Measurements from ENCODE around the gene PARN. TPM values are rescaled to one million over a fixed set of nuclear protein-coding genes. Genes with fewer than 3 reads are reported as not detected.
A peak's percentile ranks its signal among the peaks of the same experiment; 100 is the strongest.

Gene PARN
- total RNA-seq, 1 donor from 2014 or later = 24.5 TPM

GRCh38 chr16:14523632-14524031, 106.4 kb downstream of the PARN start:
- H3K36me3 ChIP-seq (ENCODE audit: control insufficient read depth in 3 of 3, insufficient read depth in 3 of 3, low read length in 3 of 3) = no peaks in the 10 kb centered on the region
- no peak overlapping the region for H3K9ac ChIP-seq (ENCODE audit: low read depth in 1 of 3, low read length in 3 of 3)
- no peaks in the 10 kb centered on the region for H3K9me3 ChIP-seq (ENCODE audit: control insufficient read depth in 3 of 3, low read length in 3 of 3)
- H3K4me1 ChIP-seq (ENCODE audit: control insufficient read depth in 3 of 3, insufficient read depth in 3 of 3, low read length in 3 of 3) = peaks cover 10 to 20% (median 13%) of the 10 kb centered on the region in 3 donors
- no peaks in the 10 kb centered on the region for H3K27me3 ChIP-seq (ENCODE audit: control insufficient read depth in 3 of 3, insufficient read depth in 3 of 3, low read length in 3 of 3)
- no peak overlapping the region for H3K4me3 ChIP-seq (ENCODE audit: low read length in 3 of 3)
- no peak overlapping the region for H3K27ac ChIP-seq (ENCODE audit: low read depth, low read length)

GRCh38 chr16:14522671-14523070, 107.4 kb downstream of the PARN start:
- Histone ChIP-seq H3K9ac (ENCODE audit: low read depth in 1 of 3, low read length in 3 of 3) (no peak overlapping the region), H3K4me3 (ENCODE audit: low read length in 3 of 3) (no peak overlapping the region), H3K27ac (ENCODE audit: low read depth, low read length) (no peak overlapping the region), H3K9me3 (ENCODE audit: control insufficient read depth in 3 of 3, low read length in 3 of 3) (no peaks in the 10 kb centered on the region), H3K4me1 (ENCODE audit: control insufficient read depth in 3 of 3, insufficient read depth in 3 of 3, low read length in 3 of 3) (peaks cover under 1 to 12% (median 3%) of the 10 kb centered on the region in 3 donors), H3K27me3 (ENCODE audit: control insufficient read depth in 3 of 3, insufficient read depth in 3 of 3, low read length in 3 of 3) (no peaks in the 10 kb centered on the region), H3K36me3 (ENCODE audit: control insufficient read depth in 3 of 3, insufficient read depth in 3 of 3, low read length in 3 of 3) (no peaks in the 10 kb centered on the region)

GRCh38 chr16:14520753-14521152, 109.3 kb downstream of the PARN start:
- Histone ChIP-seq H3K27me3 (ENCODE audit: control insufficient read depth in 3 of 3, insufficient read depth in 3 of 3, low read length in 3 of 3) (no peaks in the 10 kb centered on the region), H3K4me3 (ENCODE audit: low read length in 3 of 3) (no peak overlapping the region), H3K9me3 (ENCODE audit: control insufficient read depth in 3 of 3, low read length in 3 of 3) (no peaks in the 10 kb centered on the region), H3K9ac (ENCODE audit: low read depth in 1 of 3, low read length in 3 of 3) (no peak overlapping the region), H3K4me1 (ENCODE audit: control insufficient read depth in 3 of 3, insufficient read depth in 3 of 3, low read length in 3 of 3) (no peaks in the 10 kb centered on the region), H3K27ac (ENCODE audit: low read depth, low read length) (no peak overlapping the region), H3K36me3 (ENCODE audit: control insufficient read depth in 3 of 3, insufficient read depth in 3 of 3, low read length in 3 of 3) (no peaks in the 10 kb centered on the region)

- H3K9me3 ChIP-seq (ENCODE audit: control insufficient read depth in 3 of 3, low read length in 3 of 3) = no peaks in the 10 kb centered on the region
- H3K27ac ChIP-seq (ENCODE audit: low read depth, low read length) = no peak overlapping the region
- H3K36me3 ChIP-seq (ENCODE audit: control insufficient read depth in 3 of 3, insufficient read depth in 3 of 3, low read length in 3 of 3) = no peaks in the 10 kb centered on the region
- H3K27me3 ChIP-seq (ENCODE audit: control insufficient read depth in 3 of 3, insufficient read depth in 3 of 3, low read length in 3 of 3) = no peaks in the 10 kb centered on the region
- H3K4me1 ChIP-seq (ENCODE audit: control insufficient read depth in 3 of 3, insufficient read depth in 3 of 3, low read length in 3 of 3) = peaks cover 2 to 3% (median 2%) of the 10 kb centered on the region in 3 donors
- no peak overlapping the region for H3K9ac ChIP-seq (ENCODE audit: low read depth in 1 of 3, low read length in 3 of 3)
- H3K4me3 ChIP-seq (ENCODE audit: low read length in 3 of 3) = no peak overlapping the region
Measured at GRCh38 chr16:14514967-14515366, 115.1 kb downstream of the PARN start.

GRCh38 chr16:14513389-14514107, 116.5 kb downstream of the PARN start:
- H3K36me3 ChIP-seq (ENCODE audit: control insufficient read depth in 3 of 3, insufficient read depth in 3 of 3, low read length in 3 of 3) = no peaks in the 10 kb centered on the region
- H3K4me3 ChIP-seq (ENCODE audit: low read length in 3 of 3) = no peak overlapping the region
- no peak overlapping the region for H3K27ac ChIP-seq (ENCODE audit: low read depth, low read length)
- no peak overlapping the region for H3K9ac ChIP-seq (ENCODE audit: low read depth in 1 of 3, low read length in 3 of 3)
- H3K9me3 ChIP-seq (ENCODE audit: control insufficient read depth in 3 of 3, low read length in 3 of 3) = no peaks in the 10 kb centered on the region
- H3K27me3 ChIP-seq (ENCODE audit: control insufficient read depth in 3 of 3, insufficient read depth in 3 of 3, low read length in 3 of 3) = no peaks in the 10 kb centered on the region
- H3K4me1 ChIP-seq (ENCODE audit: control insufficient read depth in 3 of 3, insufficient read depth in 3 of 3, low read length in 3 of 3) = peaks cover 2 to 4% (median 3%) of the 10 kb centered on the region in 3 donors

- Histone ChIP-seq H3K4me3 (ENCODE audit: low read length in 3 of 3) (no peak overlapping the region), H3K36me3 (ENCODE audit: control insufficient read depth in 3 of 3, insufficient read depth in 3 of 3, low read length in 3 of 3) (no peaks in the 10 kb centered on the region), H3K9ac (ENCODE audit: low read depth in 1 of 3, low read length in 3 of 3) (no peak overlapping the region), H3K9me3 (ENCODE audit: control insufficient read depth in 3 of 3, low read length in 3 of 3) (no peaks in the 10 kb centered on the region), H3K27me3 (ENCODE audit: control insufficient read depth in 3 of 3, insufficient read depth in 3 of 3, low read length in 3 of 3) (no peaks in the 10 kb centered on the region), H3K4me1 (ENCODE audit: control insufficient read depth in 3 of 3, insufficient read depth in 3 of 3, low read length in 3 of 3) (peaks cover 2 to 4% (median 3%) of the 10 kb centered on the region in 3 donors), H3K27ac (ENCODE audit: low read depth, low read length) (no peak overlapping the region)
Measured at GRCh38 chr16:14511800-14512135, 118.3 kb downstream of the PARN start.

- Histone ChIP-seq H3K4me1 (ENCODE audit: control insufficient read depth in 3 of 3, insufficient read depth in 3 of 3, low read length in 3 of 3) (peaks cover 2 to 4% (median 3%) of the 10 kb centered on the region in 3 donors), H3K36me3 (ENCODE audit: control insufficient read depth in 3 of 3, insufficient read depth in 3 of 3, low read length in 3 of 3) (no peaks in the 10 kb centered on the region), H3K27ac (ENCODE audit: low read depth, low read length) (peak overlapping the region; percentile 21), H3K4me3 (ENCODE audit: low read length in 3 of 3) (no peak overlapping the region), H3K9me3 (ENCODE audit: control insufficient read depth in 3 of 3, low read length in 3 of 3) (no peaks in the 10 kb centered on the region), H3K27me3 (ENCODE audit: control insufficient read depth in 3 of 3, insufficient read depth in 3 of 3, low read length in 3 of 3) (no peaks in the 10 kb centered on the region), H3K9ac (ENCODE audit: low read depth in 1 of 3, low read length in 3 of 3) (no peak overlapping the region)
Measured at GRCh38 chr16:14510939-14511799, 118.9 kb downstream of the PARN start.

- no peak overlapping the region for H3K9ac ChIP-seq (ENCODE audit: low read depth in 1 of 3, low read length in 3 of 3)
- no peak overlapping the region for H3K4me3 ChIP-seq (ENCODE audit: low read length in 3 of 3)
- H3K27ac ChIP-seq (ENCODE audit: low read depth, low read length) = peak overlapping the region; percentile 21
- H3K27me3 ChIP-seq (ENCODE audit: control insufficient read depth in 3 of 3, insufficient read depth in 3 of 3, low read length in 3 of 3) = no peaks in the 10 kb centered on the region
- H3K4me1 ChIP-seq (ENCODE audit: control insufficient read depth in 3 of 3, insufficient read depth in 3 of 3, low read length in 3 of 3) = peaks cover 4 to 7% (median 5%) of the 10 kb centered on the region in 3 donors
- no peaks in the 10 kb centered on the region for H3K36me3 ChIP-seq (ENCODE audit: control insufficient read depth in 3 of 3, insufficient read depth in 3 of 3, low read length in 3 of 3)
- H3K9me3 ChIP-seq (ENCODE audit: control insufficient read depth in 3 of 3, low read length in 3 of 3) = no peaks in the 10 kb centered on the region
Measured at GRCh38 chr16:14510581-14510938, 119.5 kb downstream of the PARN start.

GRCh38 chr16:14509675-14510132, 120.4 kb downstream of the PARN start:
- peaks cover 4 to 7% (median 5%) of the 10 kb centered on the region in 3 donors for H3K4me1 ChIP-seq (ENCODE audit: control insufficient read depth in 3 of 3, insufficient read depth in 3 of 3, low read length in 3 of 3)
- H3K27ac ChIP-seq (ENCODE audit: low read depth, low read length) = no peak overlapping the region
- H3K9ac ChIP-seq (ENCODE audit: low read depth in 1 of 3, low read length in 3 of 3) = no peak overlapping the region

GRCh38 chr16:14509055-14509454, 121.0 kb downstream of the PARN start:
- Histone ChIP-seq H3K36me3 (ENCODE audit: control insufficient read depth in 3 of 3, insufficient read depth in 3 of 3, low read length in 3 of 3) (no peaks in the 10 kb centered on the region), H3K27me3 (ENCODE audit: control insufficient read depth in 3 of 3, insufficient read depth in 3 of 3, low read length in 3 of 3) (no peaks in the 10 kb centered on the region), H3K4me1 (ENCODE audit: control insufficient read depth in 3 of 3, insufficient read depth in 3 of 3, low read length in 3 of 3) (peaks cover 4 to 7% (median 5%) of the 10 kb centered on the region in 3 donors), H3K4me3 (ENCODE audit: low read length in 3 of 3) (no peak overlapping the region), H3K9ac (ENCODE audit: low read depth in 1 of 3, low read length in 3 of 3) (no peak overlapping the region), H3K27ac (ENCODE audit: low read depth, low read length) (no peak overlapping the region), H3K9me3 (ENCODE audit: control insufficient read depth in 3 of 3, low read length in 3 of 3) (no peaks in the 10 kb centered on the region)

More at GRCh38 chr16:14509675-14510132, 120.4 kb downstream of the PARN start:
- Histone ChIP-seq H3K27me3 (ENCODE audit: control insufficient read depth in 3 of 3, insufficient read depth in 3 of 3, low read length in 3 of 3) (no peaks in the 10 kb centered on the region), H3K4me3 (ENCODE audit: low read length in 3 of 3) (no peak overlapping the region), H3K9me3 (ENCODE audit: control insufficient read depth in 3 of 3, low read length in 3 of 3) (no peaks in the 10 kb centered on the region), H3K36me3 (ENCODE audit: control insufficient read depth in 3 of 3, insufficient read depth in 3 of 3, low read length in 3 of 3) (no peaks in the 10 kb centered on the region)

Data from skeletal muscle tissue (tissue), 4 donors.